GM12878 (cell line): ENCODE data around the gene MTTP. TPM values are rescaled to one million over a fixed set of nuclear protein-coding genes. Genes with fewer than 3 reads are reported as not detected.

Experiments used
- ATAC-seq: fragments of 200-7000 bp; cut with Tn5 transposase; 3 replicates; pipeline ENCODE4 v1.9.1; 2020; ENCODE audit warnings: mild to moderate bottlenecking, moderate library complexity
- BruUV-seq: library from RNA; stranded (reverse); fragments of 400-500 nt; replicated peaks from 2 replicates; lab custom pipeline; 2021; lab: Mats Ljungman, UMichigan
- CTCF ChIA-PET: fragments of 300-600 bp; sonication (Branson Sonifier 250); formaldehyde crosslinking; extraction: SDS; loops from one replicate; lab custom pipeline; 2021; ENCODE audit warnings: inconsistent platforms; lab: Yijun Ruan, JAX
- POLR2A ChIA-PET: fragments of 350-600 bp; formaldehyde crosslinking; extraction: SDS; loops from one replicate; lab custom pipeline; 2021; ENCODE audit warnings: inconsistent platforms; lab: Charles Lee
- RAD21 ChIA-PET: fragments of 300-600 bp; sonication (Branson Sonifier 250); formaldehyde crosslinking; loops from one replicate; lab custom pipeline; 2023; ENCODE audit warnings: antibody characterized with exemption; ENCODE audit not compliant: unreplicated experiment; lab: Charles Lee
- SMC1A ChIA-PET: fragments of 300-600 bp; sonication (Branson Sonifier 250); formaldehyde crosslinking; loops from one replicate; lab custom pipeline; 2023; ENCODE audit not compliant: unreplicated experiment, uncharacterized antibody; lab: Charles Lee
- DNase-seq: peaks from one replicate; pipeline ENCODE4 v3.0.0-alpha.2; 2011; ENCODE audit warnings: low read depth, low spot score
- FAIRE-seq: peaks from 3 replicates; lab custom pipeline; 2011; peaks lifted over from hg19 to GRCh38; lab: Jason Lieb, UNC
- H2AFZ ChIP-seq: 2 replicates; pipeline ENCODE4 v1.6.0; 2011; ENCODE audit warnings: low read depth, low read length, control low read depth; ENCODE audit not compliant: control insufficient read depth
- H3K27ac ChIP-seq: 2 replicates; pipeline ENCODE4 v1.5.1; 2011; ENCODE audit warnings: control low read depth; ENCODE audit not compliant: control insufficient read depth, insufficient read depth
- H3K27me3 ChIP-seq, 2 experiments: replicated peaks in 1 of 2; 2 replicates each; pipeline versions ENCODE4 v1.6.0 to v1.6.1; 2011; ENCODE audit warnings: low read length in 1 of 2; ENCODE audit not compliant: control insufficient read depth in 2 of 2, insufficient read depth in 2 of 2
- H3K36me3 ChIP-seq, 2 experiments: 2 replicates each; pipeline ENCODE4 v1.5.1; 2011; ENCODE audit warnings: low read length in 1 of 2; ENCODE audit not compliant: control insufficient read depth in 2 of 2, insufficient read depth in 2 of 2
- H3K4me1 ChIP-seq: 2 replicates; pipeline ENCODE4 v1.6.1; 2011; ENCODE audit warnings: mild to moderate bottlenecking, low read length, moderate library complexity, mixed read lengths; ENCODE audit not compliant: control insufficient read depth, insufficient read depth
- H3K4me2 ChIP-seq: 2 replicates; pipeline ENCODE4 v1.6.0; 2011; ENCODE audit warnings: control low read depth; ENCODE audit not compliant: control insufficient read depth, insufficient read depth
- H3K4me3 ChIP-seq: fragments of 200-600 bp; sonication (generic); 2 replicates; pipeline ENCODE4 v1.5.1; 2016
- H3K79me2 ChIP-seq: 2 replicates; pipeline ENCODE4 v1.6.0; 2011; ENCODE audit warnings: low read length; ENCODE audit not compliant: control insufficient read depth, insufficient read depth
- H3K9ac ChIP-seq: 2 replicates; pipeline ENCODE4 v1.8.0; 2011; ENCODE audit warnings: low read length, control low read depth, mixed read lengths; ENCODE audit not compliant: control insufficient read depth, insufficient read depth
- H3K9me3 ChIP-seq: replicated peaks from 3 replicates; pipeline ENCODE4 v1.5.1; 2011; ENCODE audit warnings: mild to moderate bottlenecking, low read length; ENCODE audit not compliant: control insufficient read depth, insufficient read depth
- H4K20me1 ChIP-seq: 2 replicates; pipeline ENCODE4 v1.6.0; 2011; ENCODE audit not compliant: control insufficient read depth, insufficient read depth
- EED ChIP-seq: sonication (generic); IDR thresholded peaks from 2 replicates; pipeline ENCODE4 v1.6.1; 2016; ENCODE audit warnings: antibody characterized with exemption, low read depth
- FOXK2 ChIP-seq: fragments of 450-650 bp; IDR thresholded peaks from 2 replicates; pipeline ENCODE4 v1.6.1; 2017; ENCODE audit warnings: mild to moderate bottlenecking, moderate library complexity
- GATAD2B ChIP-seq: fragments of 450-650 bp; conservative IDR thresholded peaks from 2 replicates; pipeline ENCODE4 v1.6.1; 2017; ENCODE audit warnings: low read depth, mild to moderate bottlenecking, moderate library complexity
- HSF1 ChIP-seq: fragments of 150-350 bp; IDR thresholded peaks from 2 replicates; pipeline ENCODE4 v1.6.1; 2014; ENCODE audit warnings: mild to moderate bottlenecking, low read depth, low read length
- JUNB ChIP-seq: IDR thresholded peaks from 2 replicates; pipeline ENCODE4 v1.6.1; 2016; ENCODE audit warnings: antibody characterized with exemption, mild to moderate bottlenecking
- KAT2A ChIP-seq: conservative IDR thresholded peaks from 2 replicates; pipeline ENCODE4 v1.6.1; 2011; ENCODE audit warnings: low read depth, low read length; ENCODE audit not compliant: control insufficient read depth
- LARP7 ChIP-seq: fragments of 450-650 bp; IDR thresholded peaks from 2 replicates; pipeline ENCODE4 v1.6.1; 2017; ENCODE audit warnings: mild to moderate bottlenecking
- MEF2A ChIP-seq: IDR thresholded peaks from 2 replicates; pipeline ENCODE4 v1.6.1; 2011; ENCODE audit warnings: low read depth, mild to moderate bottlenecking, low read length, moderate library complexity; ENCODE audit not compliant: insufficient read depth
- NR2C1 ChIP-seq: fragments of 450-650 bp; IDR thresholded peaks from 2 replicates; pipeline ENCODE4 v1.6.1; 2017; ENCODE audit warnings: antibody characterized with exemption, mild to moderate bottlenecking, moderate library complexity
- PRDM15 ChIP-seq: fragments of 450-650 bp; formaldehyde crosslinking; IDR thresholded peaks from 2 replicates; pipeline ENCODE4 v1.4.0; 2020; ENCODE audit warnings: mild to moderate bottlenecking, moderate library complexity
- RFX5 ChIP-seq: IDR thresholded peaks from 2 replicates; pipeline ENCODE4 v1.6.1; 2011; ENCODE audit warnings: low read depth, low read length, improper control_type of control experiment
- SIN3A ChIP-seq: IDR thresholded peaks from 2 replicates; pipeline ENCODE4 v1.6.1; 2012; ENCODE audit warnings: low read depth, low read length, improper control_type of control experiment
- SREBF1 ChIP-seq: IDR thresholded peaks from 2 replicates; pipeline ENCODE4 v1.6.1; 2012; ENCODE audit warnings: mild to moderate bottlenecking, low read length
- TCF12 ChIP-seq: IDR thresholded peaks from 2 replicates; pipeline ENCODE4 v1.6.1; 2011; ENCODE audit warnings: low read depth, mild to moderate bottlenecking, low read length
- WGBS: methylation state at CpG from one replicate; pipeline ENCODE4 v1.1.6; 2016; ENCODE audit warnings: low lambda C conversion rate; ENCODE audit not compliant: insufficient replicate concordance, insufficient coverage; ENCODE audit errors: missing lambda C conversion rate; 5-methylcytosine and 5-hydroxymethylcytosine counted together
- in situ Hi-C: fragments of 300-500 bp; cut with MboI; formaldehyde crosslinking; loops from 9 replicates; pipeline ENCODE4 v1.14.3; 2018; ENCODE audit warnings: mixed read lengths
- intact Hi-C: fragments of 100-400 bp; cut with micrococcal nuclease; formaldehyde crosslinking; loops from one replicate; pipeline ENCODE4 v1.14.2; 2022; ENCODE audit not compliant: unreplicated experiment
- polyA plus RNA-seq, 11 experiments: library from polyadenylated mRNA; depleted of rRNA in 4 of 11; unstranded in 6 of 11; stranded (reverse) in 5 of 11; fragments of >200 nt; fragmentation: Nextera tagmentation in 4 of 11; fragmentation: Illumina TruSeq in 1 of 11; extraction: Ambion mirVana in 4 of 11; extraction: Trizol in 1 of 11; gene quantifications; 1 replicate in 1 of 11; 2 replicates in 10 of 11; pipeline versions ENCODE4 v1.2.1 to v1.2.3, GENCODE V29; 2011 to 2016; ENCODE audit warnings: inconsistent platforms in 2 of 11, missing spikeins in 2 of 11, low read depth in 1 of 11
- total RNA-seq, 4 experiments: library from RNA; depleted of rRNA in 3 of 4; stranded (reverse); fragments of >200 nt in 3 of 4; fragmentation: Illumina TruSeq in 1 of 4; extraction: Trizol in 1 of 4; gene quantifications; 2 replicates each; pipeline versions ENCODE4 v1.2.1 to v1.2.3, GENCODE V29; 2013 to 2021
- TF ChIP-seq, protein P1 (sequence below): fragments of 450-650 bp; IDR thresholded peaks from 2 replicates; pipeline ENCODE4 v1.6.1; 2017; ENCODE audit warnings: mild to moderate bottlenecking
- TF ChIP-seq, protein P2 (sequence below): fragments of 450-650 bp; IDR thresholded peaks from 2 replicates; pipeline ENCODE4 v1.6.1; 2016; ENCODE audit warnings: mild to moderate bottlenecking

MTTP gene
- total and polyA plus RNA-seq, 10 of the 15 experiments (the other 5 are each of a cell fraction or from before 2014, with no cell fraction given), result 0.08 to 2.2 (median 0.21) TPM; not detected in 1

DNA sequence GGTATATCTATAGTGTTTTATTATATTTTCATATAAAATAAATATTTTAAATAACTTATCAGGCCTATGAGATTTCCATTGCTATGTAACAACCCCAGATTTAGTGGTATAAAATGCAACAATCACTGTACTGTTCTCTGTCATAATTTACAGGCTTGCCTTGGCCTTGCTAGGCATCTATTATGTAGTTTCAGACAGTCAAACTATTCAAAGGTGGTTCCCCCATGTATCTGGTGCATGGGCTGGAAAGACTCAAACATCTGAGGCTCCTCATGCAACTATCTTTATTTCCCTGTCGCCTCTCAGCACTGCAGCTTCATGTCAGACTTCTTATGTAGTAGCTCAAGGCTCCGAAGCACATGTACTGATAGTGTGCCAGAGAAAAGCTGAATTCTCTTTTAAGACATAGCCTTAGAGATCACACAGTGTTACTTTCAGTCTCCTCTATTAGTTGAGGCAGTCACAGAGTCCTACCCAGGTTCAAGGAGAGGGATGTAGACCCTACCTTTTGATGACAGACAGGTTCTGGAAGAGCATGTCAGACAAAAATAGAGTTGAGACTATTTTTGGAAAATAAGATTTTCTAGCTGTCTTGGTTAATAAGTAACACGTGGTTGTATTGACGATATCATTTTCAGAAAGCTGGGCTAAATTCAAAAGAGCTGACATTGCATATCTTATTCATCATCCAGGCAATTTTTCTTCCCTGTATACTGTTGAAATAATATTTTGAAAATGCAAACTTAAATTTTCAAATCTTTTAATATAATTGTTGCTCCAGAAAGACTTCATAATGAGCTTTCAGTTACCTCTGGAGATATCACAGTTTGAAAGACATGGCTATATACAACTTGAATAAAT, 19.4 kb downstream of the MTTP start:
- Histone ChIP-seq H2AFZ (no peak overlapping the region), H3K4me1 (no peaks in the 10 kb centered on the region), H3K9ac (no peak overlapping the region), H3K36me3 (no peaks in the 10 kb centered on the region), H3K4me2 (no peak overlapping the region), H4K20me1 (no peaks in the 10 kb centered on the region), H3K4me3 (no peak overlapping the region), H3K27me3 (no peaks in the 10 kb centered on the region), H3K9me3 (no peaks in the 10 kb centered on the region), H3K27ac (no peak overlapping the region), H3K79me2 (no peaks in the 10 kb centered on the region)
- ChIA-PET SMC1A (interaction anchor here (0.7 to 1.6 kb wide), 2 partner anchors 19 to 21 kb away, joined by 3 to 7 read pairs; no protein-coding TSS in a partner anchor), POLR2A (no interaction called here), CTCF (interaction anchor here (1.1 to 1.6 kb wide), 4 partner anchors 10 to 21 kb away, joined by 3 to 6 read pairs (median 4); no protein-coding TSS in a partner anchor), RAD21 (interaction anchor here (0.7 to 1.2 kb wide), 2 partner anchors 21 to 230 kb away, joined by 3 read pairs; no protein-coding TSS in a partner anchor)
- FAIRE-seq, result no peak
- BruUV-seq, result no TSS peak
- in situ Hi-C loops, result no loop called here
- intact Hi-C loops, result no loop called here
- no peak for DNase-seq
- peak; percentile 62 for ATAC-seq
- WGBS, result 34% methylated on average over 4 of the region's 4 CpGs
- TF ChIP-seq GATAD2B (no peak), LARP7 (no peak), NR2C1 (no peak), PRDM15 (CRISPR knock-in tag) (no peak), FOXK2 (no peak), KAT2A (no peak), EED (no peak), RFX5 (no peak), SIN3A (no peak), JUNB (no peak), TCF12 (no peak), MEF2A (no peak), HSF1 (no peak), SREBF1 (no peak)
- TF ChIP-seq, protein P1, sequence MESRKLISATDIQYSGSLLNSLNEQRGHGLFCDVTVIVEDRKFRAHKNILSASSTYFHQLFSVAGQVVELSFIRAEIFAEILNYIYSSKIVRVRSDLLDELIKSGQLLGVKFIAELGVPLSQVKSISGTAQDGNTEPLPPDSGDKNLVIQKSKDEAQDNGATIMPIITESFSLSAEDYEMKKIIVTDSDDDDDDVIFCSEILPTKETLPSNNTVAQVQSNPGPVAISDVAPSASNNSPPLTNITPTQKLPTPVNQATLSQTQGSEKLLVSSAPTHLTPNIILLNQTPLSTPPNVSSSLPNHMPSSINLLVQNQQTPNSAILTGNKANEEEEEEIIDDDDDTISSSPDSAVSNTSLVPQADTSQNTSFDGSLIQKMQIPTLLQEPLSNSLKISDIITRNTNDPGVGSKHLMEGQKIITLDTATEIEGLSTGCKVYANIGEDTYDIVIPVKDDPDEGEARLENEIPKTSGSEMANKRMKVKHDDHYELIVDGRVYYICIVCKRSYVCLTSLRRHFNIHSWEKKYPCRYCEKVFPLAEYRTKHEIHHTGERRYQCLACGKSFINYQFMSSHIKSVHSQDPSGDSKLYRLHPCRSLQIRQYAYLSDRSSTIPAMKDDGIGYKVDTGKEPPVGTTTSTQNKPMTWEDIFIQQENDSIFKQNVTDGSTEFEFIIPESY, result no peak
- TF ChIP-seq, protein P2, sequence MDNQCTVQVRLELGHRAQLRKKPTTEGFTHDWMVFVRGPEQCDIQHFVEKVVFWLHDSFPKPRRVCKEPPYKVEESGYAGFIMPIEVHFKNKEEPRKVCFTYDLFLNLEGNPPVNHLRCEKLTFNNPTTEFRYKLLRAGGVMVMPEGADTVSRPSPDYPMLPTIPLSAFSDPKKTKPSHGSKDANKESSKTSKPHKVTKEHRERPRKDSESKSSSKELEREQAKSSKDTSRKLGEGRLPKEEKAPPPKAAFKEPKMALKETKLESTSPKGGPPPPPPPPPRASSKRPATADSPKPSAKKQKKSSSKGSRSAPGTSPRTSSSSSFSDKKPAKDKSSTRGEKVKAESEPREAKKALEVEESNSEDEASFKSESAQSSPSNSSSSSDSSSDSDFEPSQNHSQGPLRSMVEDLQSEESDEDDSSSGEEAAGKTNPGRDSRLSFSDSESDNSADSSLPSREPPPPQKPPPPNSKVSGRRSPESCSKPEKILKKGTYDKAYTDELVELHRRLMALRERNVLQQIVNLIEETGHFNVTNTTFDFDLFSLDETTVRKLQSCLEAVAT, result no peak
